Neutrophil (primary cell): Measurements from ENCODE around the gene TMEM258.

Source experiments
- H3K27ac ChIP-seq: fragments of 200-600 bp; sonication (generic); 2 replicates; pipeline ENCODE4 v1.5.1; 2016; ENCODE audit warnings: mild to moderate bottlenecking, moderate library complexity
- H3K27me3 ChIP-seq: fragments of 200-600 bp; sonication (generic); 2 replicates; pipeline ENCODE4 v1.6.0; 2016; ENCODE audit warnings: mild to moderate bottlenecking
- H3K36me3 ChIP-seq: fragments of 200-600 bp; sonication (generic); 2 replicates; pipeline ENCODE4 v1.5.1; 2017
- H3K4me1 ChIP-seq, 2 experiments: fragments of 200-600 bp in 1 of 2; sonication (generic) in 1 of 2; 1 replicate in 1 of 2; 2 replicates in 1 of 2; pipeline versions ENCODE4 v1.5.1 to v1.6.1; 2013 to 2016; ENCODE audit warnings: low read depth in 1 of 2, low read length in 1 of 2, mild to moderate bottlenecking in 1 of 2, moderate library complexity in 1 of 2; ENCODE audit not compliant: control insufficient read depth in 1 of 2, insufficient read depth in 1 of 2
- H3K4me3 ChIP-seq, 2 experiments: fragments of 200-600 bp in 1 of 2; sonication (generic) in 1 of 2; 1 replicate in 1 of 2; 2 replicates in 1 of 2; pipeline ENCODE4 v1.5.1; 2013 to 2016; ENCODE audit warnings: low read depth in 1 of 2, low read length in 1 of 2, mild to moderate bottlenecking in 1 of 2, moderate library complexity in 1 of 2
- H3K9me3 ChIP-seq: fragments of 200-600 bp; sonication (generic); 2 replicates; pipeline ENCODE4 v1.5.1; 2016
- CTCF ChIP-seq: fragments of 200-600 bp; sonication (generic); IDR thresholded peaks from 2 replicates; pipeline ENCODE4 v1.5.1; 2016; ENCODE audit warnings: antibody characterized with exemption

The TMEM258 gene

GRCh38 chr11:61828629-61829407 is 36.4 kb upstream of the TMEM258 start:
- Histone ChIP-seq H3K4me1 (peaks cover 25 to 38% of the 10 kb centered on the region in 2 experiments), H3K27ac (peak overlapping the region; percentile 86), H3K27me3 (peaks cover 86% of the 10 kb centered on the region), H3K4me3 (peak overlapping the region; percentile 73 to 84), H3K36me3 (no peaks in the 10 kb centered on the region), H3K9me3 (no peaks in the 10 kb centered on the region)
- TF ChIP-seq CTCF = no peak

- Histone ChIP-seq H3K4me1 (peaks cover 25 to 35% of the 10 kb centered on the region in 2 experiments), H3K4me3 (peak overlapping the region; percentile 73 to 84), H3K9me3 (no peaks in the 10 kb centered on the region), H3K27me3 (peaks cover 91% of the 10 kb centered on the region), H3K27ac (peak overlapping the region; percentile 86), H3K36me3 (no peaks in the 10 kb centered on the region)
- TF ChIP-seq CTCF = no peak
Measured at GRCh38 chr11:61828379-61828628, 35.9 kb upstream of the TMEM258 start.

- Histone ChIP-seq H3K4me3 (peak within 1 kb of the TSS; percentile 73 to 84), H3K4me1 (peaks cover 25 to 35% of the 10 kb centered on the region in 2 experiments), H3K9me3 (no peaks in the 10 kb centered on the region), H3K27ac (peak within 1 kb of the TSS; percentile 86), H3K27me3 (peaks cover 95% of the 10 kb centered on the region), H3K36me3 (no peaks in the 10 kb centered on the region)
- peak; percentile 9 for TF ChIP-seq CTCF
Measured at GRCh38 chr11:61827571-61828378, 35.4 kb upstream of the TMEM258 start, which contains the start of gene FADS2. Gene FADS2 (plus strand): TSS chr11:61828300. CDS start chr11:61828391, 91 bp downstream.

- Histone ChIP-seq H3K36me3 (no peaks in the 10 kb centered on the region), H3K9me3 (no peaks in the 10 kb centered on the region), H3K27ac (peak overlapping the region; percentile 86), H3K27me3 (peaks cover 95% of the 10 kb centered on the region), H3K4me3 (peak overlapping the region; percentile 73 to 84), H3K4me1 (peaks cover 25 to 35% of the 10 kb centered on the region in 2 experiments)
- no peak for TF ChIP-seq CTCF
Measured at GRCh38 chr11:61826930-61827570, 34.7 kb upstream of the TMEM258 start.

GRCh38 chr11:61820174-61820573 is 27.8 kb upstream of the TMEM258 start:
- Histone ChIP-seq H3K9me3 (no peaks in the 10 kb centered on the region), H3K27me3 (peaks cover 85% of the 10 kb centered on the region), H3K4me3 (no peak overlapping the region), H3K4me1 (peaks cover 17 to 21% of the 10 kb centered on the region in 2 experiments), H3K36me3 (no peaks in the 10 kb centered on the region), H3K27ac (no peak overlapping the region)
- TF ChIP-seq CTCF = no peak
